ENCODE data around the gene CCNJL.

The CCNJL gene

GRCh38 chr5:160240350-160240749 lies 72.0 kb downstream of the CCNJL start:
- no peak for TF ChIP-seq CTCF (IDR thresholded peaks at IDR 0.05; ENCODE audit: low read depth, low read length)
- no peak overlapping the region for H3K4me3 ChIP-seq (ENCODE audit: low read depth, low read length)

- TF ChIP-seq CTCF (IDR thresholded peaks at IDR 0.05; ENCODE audit: low read depth, low read length): no peak
These were observed 74.7 kb downstream of the CCNJL start for GRCh38 chr5:160237571-160238093.

DNA sequence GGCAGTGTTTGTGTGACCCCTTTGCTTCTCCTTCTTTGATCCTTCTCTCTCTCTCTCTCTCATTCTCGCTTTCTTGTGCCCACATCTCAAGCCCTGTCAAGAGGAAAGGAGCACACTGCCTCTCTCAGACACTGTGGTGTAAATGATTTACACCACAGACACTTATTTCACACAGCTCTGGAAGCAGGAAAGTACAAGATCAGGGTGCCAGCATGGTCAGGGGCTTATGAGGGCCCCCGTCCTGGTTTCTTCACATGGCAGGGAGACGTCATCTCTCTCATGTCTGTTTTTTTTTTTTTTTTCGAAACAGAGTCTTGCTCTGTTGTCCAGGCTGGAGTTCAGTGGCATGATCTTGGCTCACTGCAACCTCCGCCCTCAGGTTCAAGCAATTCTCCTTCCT lies 76.6 kb downstream of the CCNJL start:
- no peak overlapping the region for H3K4me3 ChIP-seq (ENCODE audit: low read depth, low read length)
- no peak for TF ChIP-seq CTCF (IDR thresholded peaks at IDR 0.05; ENCODE audit: low read depth, low read length)

More at GRCh38 chr5:160237571-160238093, 74.7 kb downstream of the CCNJL start:
- H3K4me3 ChIP-seq (ENCODE audit: low read depth, low read length): no peak overlapping the region

GRCh38 chr5:160233215-160233614 lies 79.1 kb downstream of the CCNJL start:
- no peak overlapping the region for H3K4me3 ChIP-seq (ENCODE audit: low read depth, low read length)
- TF ChIP-seq CTCF (IDR thresholded peaks at IDR 0.05; ENCODE audit: low read depth, low read length): no peak

DNA sequence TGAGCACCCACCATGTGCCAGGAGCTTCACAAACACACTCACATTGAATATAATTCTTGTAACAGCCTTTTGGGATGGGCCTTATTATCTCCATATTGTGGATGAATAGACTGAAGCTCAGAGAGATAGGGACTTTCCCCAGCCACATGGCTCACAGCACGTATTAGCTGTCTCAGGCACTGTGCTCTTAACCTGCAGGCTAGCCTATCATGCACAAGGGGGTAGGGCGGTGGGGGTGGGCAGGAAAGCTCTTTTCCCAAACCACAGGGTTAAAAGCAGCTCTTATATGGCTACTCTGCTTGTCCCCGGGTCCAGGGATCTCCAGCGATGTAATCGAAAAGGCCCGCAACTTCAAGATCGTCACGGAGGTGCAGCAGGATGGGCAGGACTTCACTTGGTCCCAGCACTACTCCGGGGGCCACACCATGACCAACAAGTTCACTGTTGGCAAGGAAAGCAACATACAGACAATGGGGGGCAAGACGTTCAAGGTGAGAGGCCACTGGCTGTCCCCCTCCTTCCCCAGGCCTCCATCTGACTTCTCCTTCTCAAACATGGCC lies 80.5 kb downstream of the CCNJL start:
- TF ChIP-seq CTCF (IDR thresholded peaks at IDR 0.05; ENCODE audit: low read depth, low read length): no peak
- H3K4me3 ChIP-seq (ENCODE audit: low read depth, low read length): no peak overlapping the region

- TF ChIP-seq CTCF (IDR thresholded peaks at IDR 0.05; ENCODE audit: low read depth, low read length): no peak
- no peak overlapping the region for H3K4me3 ChIP-seq (ENCODE audit: low read depth, low read length)
These were observed 81.5 kb downstream of the CCNJL start for GRCh38 chr5:160230686-160231527.

DNA sequence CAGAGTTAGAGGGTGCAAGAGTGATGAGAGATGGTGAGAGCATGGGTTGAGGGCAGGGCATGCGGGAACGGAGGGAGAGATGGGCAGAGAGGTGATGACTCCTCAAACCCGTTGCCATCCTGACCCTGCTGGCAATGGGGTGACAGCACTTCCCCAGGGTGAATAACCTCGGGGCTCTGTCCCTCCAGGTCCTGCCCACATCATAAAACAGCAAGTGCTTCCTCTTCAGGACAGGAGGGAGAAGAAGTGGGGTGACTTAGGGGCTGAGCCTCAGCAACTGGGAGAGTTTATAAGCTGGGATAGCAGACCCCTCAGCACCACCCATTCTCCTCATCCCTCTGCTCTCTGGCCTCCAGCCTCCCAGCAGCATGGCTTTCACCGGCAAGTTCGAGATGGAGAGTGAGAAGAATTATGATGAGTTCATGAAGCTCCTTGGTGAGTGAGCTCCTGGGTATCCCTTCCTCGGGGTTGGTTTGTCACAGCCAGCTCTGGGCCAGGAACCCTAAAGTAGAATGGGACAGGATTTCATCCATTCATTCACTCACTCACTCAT lies 83.1 kb downstream of the CCNJL start, which contains the start of gene FABP6:
FABP6 (plus strand) TSS at position 317 of the 553 bp plus-strand sequence; CDS start at position 369, 52 bp downstream.
- H3K4me3 ChIP-seq (ENCODE audit: low read depth, low read length): no peak within 1 kb of the TSS
- no peak for TF ChIP-seq CTCF (IDR thresholded peaks at IDR 0.05; ENCODE audit: low read depth, low read length)

Data from WI38 (cell line).